Breast epithelium (tissue), 3 donors: ENCODE results near the gene DDRGK1.

Experiments used
- POLR2AphosphoS5 ChIP-seq, 3 donors: sonication (generic); formaldehyde crosslinking; IDR thresholded peaks; one replicate each; pipeline ENCODE4 v1.6.1; 2017; ENCODE audit warnings: antibody characterized with exemption in 3 of 3
- TF ChIP-seq, protein P1 (sequence below), 3 donors: fragments of 450-650 bp; IDR thresholded peaks; one replicate each; pipeline ENCODE4 v1.5.1; 2016 to 2017; ENCODE audit warnings: antibody characterized with exemption in 3 of 3, mild to moderate bottlenecking in 3 of 3, moderate library complexity in 3 of 3

GRCh38 chr20:3150908-3151307 is 53.6 kb downstream of the DDRGK1 start:
- TF ChIP-seq, protein P1, sequence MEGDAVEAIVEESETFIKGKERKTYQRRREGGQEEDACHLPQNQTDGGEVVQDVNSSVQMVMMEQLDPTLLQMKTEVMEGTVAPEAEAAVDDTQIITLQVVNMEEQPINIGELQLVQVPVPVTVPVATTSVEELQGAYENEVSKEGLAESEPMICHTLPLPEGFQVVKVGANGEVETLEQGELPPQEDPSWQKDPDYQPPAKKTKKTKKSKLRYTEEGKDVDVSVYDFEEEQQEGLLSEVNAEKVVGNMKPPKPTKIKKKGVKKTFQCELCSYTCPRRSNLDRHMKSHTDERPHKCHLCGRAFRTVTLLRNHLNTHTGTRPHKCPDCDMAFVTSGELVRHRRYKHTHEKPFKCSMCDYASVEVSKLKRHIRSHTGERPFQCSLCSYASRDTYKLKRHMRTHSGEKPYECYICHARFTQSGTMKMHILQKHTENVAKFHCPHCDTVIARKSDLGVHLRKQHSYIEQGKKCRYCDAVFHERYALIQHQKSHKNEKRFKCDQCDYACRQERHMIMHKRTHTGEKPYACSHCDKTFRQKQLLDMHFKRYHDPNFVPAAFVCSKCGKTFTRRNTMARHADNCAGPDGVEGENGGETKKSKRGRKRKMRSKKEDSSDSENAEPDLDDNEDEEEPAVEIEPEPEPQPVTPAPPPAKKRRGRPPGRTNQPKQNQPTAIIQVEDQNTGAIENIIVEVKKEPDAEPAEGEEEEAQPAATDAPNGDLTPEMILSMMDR (IDR thresholded peaks at IDR 0.05) = no peak
- no peak for TF ChIP-seq POLR2AphosphoS5 (IDR thresholded peaks at IDR 0.05)
